Natural killer cell treated with Interleukin-12 subunit alpha and Interleukin-12 subunit beta and Interleukin-15 and Interleukin-18, amount 100 ng/mL, for 72 hours (primary cell): ENCODE measurements around the gene CYB5R3. TPM values are rescaled to one million over a fixed set of nuclear protein-coding genes. Genes with fewer than 3 reads are reported as not detected.
"Not testable (repeated sequence)": the region's sequence is repeated elsewhere in the genome, so short reads cannot be mapped to it uniquely, and the experiment has no call there.

Source experiments
- ATAC-seq, 2 donors: fragments of 150-1000 bp; cut with Tn5 transposase in 1 of 2; sonication (Bioruptor Pico), chemical (Tn5 transposase) in 1 of 2; 2 replicates each; pipeline ENCODE4 v1.10.0; 2021
- DNase-seq: peaks from one replicate; pipeline ENCODE4 v3.0.0; 2022; ENCODE audit warnings: low spot score
- H3K27ac Mint-ChIP-seq, 2 donors: 1 replicate in 1 of 2; 2 replicates in 1 of 2; pipeline ENCODE4 v1.8.0; 2022; ENCODE audit warnings: mixed read lengths in 2 of 2, mild to moderate bottlenecking in 1 of 2, moderate library complexity in 1 of 2
- H3K27me3 Mint-ChIP-seq, 2 donors: 1 replicate in 1 of 2; 2 replicates in 1 of 2; pipeline ENCODE4 v1.8.0; 2022; ENCODE audit warnings: mixed read lengths in 2 of 2
- H3K36me3 Mint-ChIP-seq: one replicate; pipeline ENCODE4 v1.8.0; 2022; ENCODE audit warnings: mixed read lengths
- H3K4me1 Mint-ChIP-seq, 2 donors: 1 replicate in 1 of 2; 2 replicates in 1 of 2; pipeline ENCODE4 v1.8.0; 2022; ENCODE audit warnings: low read depth in 2 of 2, mixed read lengths in 2 of 2, mild to moderate bottlenecking in 1 of 2
- H3K4me3 Mint-ChIP-seq: one replicate; pipeline ENCODE4 v1.8.0; 2022; ENCODE audit warnings: mixed read lengths
- H3K9me3 Mint-ChIP-seq: 2 replicates; pipeline ENCODE4 v1.8.0; 2022; ENCODE audit warnings: mixed read lengths
- total RNA-seq, 2 donors: library from RNA; stranded (reverse); gene quantifications; one replicate each; pipeline ENCODE4 v1.2.3, GENCODE V29; 2022

Gene CYB5R3
- total RNA-seq, 2 donors from 2014 or later: 79.6 to 96.7 TPM

- H3K27ac Mint-ChIP-seq, H3K27me3 Mint-ChIP-seq, H3K4me3 Mint-ChIP-seq, H3K36me3 Mint-ChIP-seq, H3K9me3 Mint-ChIP-seq, DNase-seq, ATAC-seq: not testable (repeated sequence)
- peaks cover 10 to 14% of the 10 kb centered on the region in 2 donors for H3K4me1 Mint-ChIP-seq
These were observed 69.2 kb downstream of the CYB5R3 start for GRCh38 chr22:42580040-42580439.

- Mint-ChIP-seq H3K9me3 (no peaks in the 10 kb centered on the region), H3K4me1 (peaks cover 10 to 14% of the 10 kb centered on the region in 2 donors), H3K4me3 (no peak overlapping the region), H3K27me3 (no peaks in the 10 kb centered on the region), H3K36me3 (peaks cover 6% of the 10 kb centered on the region), H3K27ac (no peak overlapping the region)
- ATAC-seq: no peak
- DNase-seq: no peak
These were observed 71.5 kb downstream of the CYB5R3 start for GRCh38 chr22:42577623-42578240.

GRCh38 chr22:42577141-42577540, 72.1 kb downstream of the CYB5R3 start:
- peaks cover 6 to 11% of the 10 kb centered on the region in 2 donors for H3K4me1 Mint-ChIP-seq
- not testable (repeated sequence) for H3K27me3 Mint-ChIP-seq

GRCh38 chr22:42575996-42576574, 73.1 kb downstream of the CYB5R3 start:
- DNase-seq, H3K27ac Mint-ChIP-seq, ATAC-seq, H3K36me3 Mint-ChIP-seq, H3K4me3 Mint-ChIP-seq, H3K9me3 Mint-ChIP-seq, H3K27me3 Mint-ChIP-seq, H3K4me1 Mint-ChIP-seq: not testable (repeated sequence)

More at GRCh38 chr22:42577141-42577540, 72.1 kb downstream of the CYB5R3 start:
- not testable (repeated sequence) for H3K9me3 Mint-ChIP-seq, ATAC-seq, H3K4me3 Mint-ChIP-seq, H3K27ac Mint-ChIP-seq, H3K36me3 Mint-ChIP-seq, DNase-seq

GRCh38 chr22:42574468-42574867, 74.7 kb downstream of the CYB5R3 start:
- not testable (repeated sequence) for H3K36me3 Mint-ChIP-seq, H3K9me3 Mint-ChIP-seq, H3K4me1 Mint-ChIP-seq, DNase-seq, H3K27me3 Mint-ChIP-seq, ATAC-seq, H3K4me3 Mint-ChIP-seq, H3K27ac Mint-ChIP-seq

GRCh38 chr22:42574046-42574445, 75.1 kb downstream of the CYB5R3 start:
- H3K9me3 Mint-ChIP-seq, H3K4me3 Mint-ChIP-seq, H3K27me3 Mint-ChIP-seq, ATAC-seq, H3K4me1 Mint-ChIP-seq, H3K27ac Mint-ChIP-seq, H3K36me3 Mint-ChIP-seq: not testable (repeated sequence)
- DNase-seq: peak; percentile 13

- H3K4me1 Mint-ChIP-seq, H3K27ac Mint-ChIP-seq, ATAC-seq, H3K4me3 Mint-ChIP-seq, H3K9me3 Mint-ChIP-seq, DNase-seq, H3K27me3 Mint-ChIP-seq, H3K36me3 Mint-ChIP-seq: not testable (repeated sequence)
These were observed 78.1 kb downstream of the CYB5R3 start for GRCh38 chr22:42571068-42571467.

- not testable (repeated sequence) for H3K9me3 Mint-ChIP-seq, H3K36me3 Mint-ChIP-seq, H3K4me1 Mint-ChIP-seq, H3K4me3 Mint-ChIP-seq, ATAC-seq, H3K27ac Mint-ChIP-seq, H3K27me3 Mint-ChIP-seq, DNase-seq
These were observed 78.6 kb downstream of the CYB5R3 start for GRCh38 chr22:42570580-42570979.

- H3K27me3 Mint-ChIP-seq, DNase-seq, H3K36me3 Mint-ChIP-seq, H3K4me3 Mint-ChIP-seq, H3K4me1 Mint-ChIP-seq, H3K9me3 Mint-ChIP-seq, H3K27ac Mint-ChIP-seq, ATAC-seq: not testable (repeated sequence)
These were observed 81.2 kb downstream of the CYB5R3 start for GRCh38 chr22:42567950-42568349.

Other genes starting within 250 kb of the CYB5R3 start
- gene NFAM1, start 217.0 kb downstream of the CYB5R3 start, total RNA-seq: under 1 TPM; 0.19 to 0.47 TPM
- gene RRP7A, start 129.6 kb downstream of the CYB5R3 start, total RNA-seq: 100 to 1,000 TPM in 1 of 2 donors, 10 to 100 TPM in 1; 81.8 to 119 TPM
- not detected for gene SERHL2, start 95.4 kb downstream of the CYB5R3 start, total RNA-seq
- gene POLDIP3, start 34.5 kb downstream of the CYB5R3 start, total RNA-seq: 10 to 100 TPM; 61.6 to 78.9 TPM
- gene ATP5MGL, start 8.8 kb downstream of the CYB5R3 start, total RNA-seq: 1 to 10 TPM in 1 of 2 donors, under 1 TPM in 1; 0.62 to 1.1 TPM
- under 1 TPM in 1 of 2 donors, not detected in 1; 0.33 TPM for gene A4GALT, start 71.5 kb upstream of the CYB5R3 start, total RNA-seq
- 10 to 100 TPM; 28.3 to 50.4 TPM for gene ARFGAP3, start 207.9 kb upstream of the CYB5R3 start, total RNA-seq